ENCODE data around the gene CASP3.

Gene CASP3

GRCh38 chr4:184649971-184650855 lies 966 bp upstream of the CASP3 start:
- peak; percentile 35 for FAIRE-seq

GRCh38 chr4:184648313-184649025 lies 778 bp downstream of the CASP3 start:
- FAIRE-seq (peak; percentile 74), DNase-seq (ENCODE audit: insufficient read length, low spot score) (no peak)
- TF ChIP-seq POLR2AphosphoS5 (IDR thresholded peaks at IDR 0.05; ENCODE audit: low read depth, low read length) (peak; percentile 47), TAF1 (IDR thresholded peaks at IDR 0.05; ENCODE audit: low read depth, low read length) (peak; percentile 18; the same call in 1 of the 2 replicates), PAX5 (IDR thresholded peaks at IDR 0.05; ENCODE audit: insufficient read depth, low read length, severe bottlenecking) (no peak)

More at GRCh38 chr4:184649971-184650855, 966 bp upstream of the CASP3 start:
- TF ChIP-seq PAX5 (IDR thresholded peaks at IDR 0.05; ENCODE audit: insufficient read depth, low read length, severe bottlenecking): no peak
- no peak for TF ChIP-seq POU2F2 (IDR thresholded peaks at IDR 0.05; ENCODE audit: low read depth, low read length)
- TF ChIP-seq SPI1 (IDR thresholded peaks at IDR 0.05; ENCODE audit: low read depth, low read length): no peak
- no peak for TF ChIP-seq POLR2A (IDR thresholded peaks at IDR 0.05; ENCODE audit: low read depth, low read length)
- no peak for TF ChIP-seq TAF1 (IDR thresholded peaks at IDR 0.05; ENCODE audit: low read depth, low read length)
- no peak for TF ChIP-seq POLR2AphosphoS5 (IDR thresholded peaks at IDR 0.05; ENCODE audit: low read depth, low read length)
- DNase-seq (ENCODE audit: insufficient read length, low spot score): no peak

GRCh38 chr4:184648054-184648312 lies 1.3 kb downstream of the CASP3 start:
- FAIRE-seq (no peak), DNase-seq (ENCODE audit: insufficient read length, low spot score) (no peak)
- no peak for TF ChIP-seq TAF1 (IDR thresholded peaks at IDR 0.05; ENCODE audit: low read depth, low read length)
- TF ChIP-seq POLR2AphosphoS5 (IDR thresholded peaks at IDR 0.05; ENCODE audit: low read depth, low read length): no peak
- TF ChIP-seq POLR2A (IDR thresholded peaks at IDR 0.05; ENCODE audit: low read depth, low read length): no peak
- no peak for TF ChIP-seq POU2F2 (IDR thresholded peaks at IDR 0.05; ENCODE audit: low read depth, low read length)
- no peak for TF ChIP-seq SPI1 (IDR thresholded peaks at IDR 0.05; ENCODE audit: low read depth, low read length)
- no peak for TF ChIP-seq PAX5 (IDR thresholded peaks at IDR 0.05; ENCODE audit: insufficient read depth, low read length, severe bottlenecking)

GRCh38 chr4:184647266-184648053 lies 1.8 kb downstream of the CASP3 start:
- TF ChIP-seq POU2F2 (IDR thresholded peaks at IDR 0.05; ENCODE audit: low read depth, low read length) (no peak), SPI1 (IDR thresholded peaks at IDR 0.05; ENCODE audit: low read depth, low read length) (no peak), TAF1 (IDR thresholded peaks at IDR 0.05; ENCODE audit: low read depth, low read length) (no peak), PAX5 (IDR thresholded peaks at IDR 0.05; ENCODE audit: insufficient read depth, low read length, severe bottlenecking) (no peak), POLR2A (IDR thresholded peaks at IDR 0.05; ENCODE audit: low read depth, low read length) (no peak)
- DNase-seq (ENCODE audit: insufficient read length, low spot score) (no peak), FAIRE-seq (no peak)

- TF ChIP-seq SPI1 (IDR thresholded peaks at IDR 0.05; ENCODE audit: low read depth, low read length): no peak
- TF ChIP-seq TAF1 (IDR thresholded peaks at IDR 0.05; ENCODE audit: low read depth, low read length): no peak
- no peak for TF ChIP-seq POU2F2 (IDR thresholded peaks at IDR 0.05; ENCODE audit: low read depth, low read length)
- TF ChIP-seq POLR2A (IDR thresholded peaks at IDR 0.05; ENCODE audit: low read depth, low read length): no peak
- TF ChIP-seq POLR2AphosphoS5 (IDR thresholded peaks at IDR 0.05; ENCODE audit: low read depth, low read length): no peak
- no peak for TF ChIP-seq PAX5 (IDR thresholded peaks at IDR 0.05; ENCODE audit: insufficient read depth, low read length, severe bottlenecking)
- DNase-seq (ENCODE audit: insufficient read length, low spot score): no peak
- no peak for FAIRE-seq
Measured at GRCh38 chr4:184645904-184646610, 3.2 kb downstream of the CASP3 start.

- TF ChIP-seq POLR2A (IDR thresholded peaks at IDR 0.05; ENCODE audit: low read depth, low read length) (no peak), TAF1 (IDR thresholded peaks at IDR 0.05; ENCODE audit: low read depth, low read length) (no peak), SPI1 (IDR thresholded peaks at IDR 0.05; ENCODE audit: low read depth, low read length) (no peak), PAX5 (IDR thresholded peaks at IDR 0.05; ENCODE audit: insufficient read depth, low read length, severe bottlenecking) (no peak), POU2F2 (IDR thresholded peaks at IDR 0.05; ENCODE audit: low read depth, low read length) (no peak), POLR2AphosphoS5 (IDR thresholded peaks at IDR 0.05; ENCODE audit: low read depth, low read length) (no peak)
- peak; percentile 84 for FAIRE-seq
- no peak for DNase-seq (ENCODE audit: insufficient read length, low spot score)
Measured at GRCh38 chr4:184644553-184645307, 4.5 kb downstream of the CASP3 start.

GRCh38 chr4:184643731-184644130 lies 5.5 kb downstream of the CASP3 start:
- DNase-seq (ENCODE audit: insufficient read length, low spot score) (no peak), FAIRE-seq (no peak)
- TF ChIP-seq POLR2A (IDR thresholded peaks at IDR 0.05; ENCODE audit: low read depth, low read length) (no peak), POLR2AphosphoS5 (IDR thresholded peaks at IDR 0.05; ENCODE audit: low read depth, low read length) (no peak), SPI1 (IDR thresholded peaks at IDR 0.05; ENCODE audit: low read depth, low read length) (no peak), POU2F2 (IDR thresholded peaks at IDR 0.05; ENCODE audit: low read depth, low read length) (no peak), TAF1 (IDR thresholded peaks at IDR 0.05; ENCODE audit: low read depth, low read length) (no peak), PAX5 (IDR thresholded peaks at IDR 0.05; ENCODE audit: insufficient read depth, low read length, severe bottlenecking) (no peak)

GRCh38 chr4:184641451-184641850 lies 7.8 kb downstream of the CASP3 start:
- DNase-seq (ENCODE audit: insufficient read length, low spot score) (no peak), FAIRE-seq (peak; percentile 88)
- no peak for TF ChIP-seq POLR2A (IDR thresholded peaks at IDR 0.05; ENCODE audit: low read depth, low read length)
- TF ChIP-seq POLR2AphosphoS5 (IDR thresholded peaks at IDR 0.05; ENCODE audit: low read depth, low read length): no peak
- TF ChIP-seq SPI1 (IDR thresholded peaks at IDR 0.05; ENCODE audit: low read depth, low read length): no peak
- no peak for TF ChIP-seq TAF1 (IDR thresholded peaks at IDR 0.05; ENCODE audit: low read depth, low read length)
- no peak for TF ChIP-seq POU2F2 (IDR thresholded peaks at IDR 0.05; ENCODE audit: low read depth, low read length)
- TF ChIP-seq PAX5 (IDR thresholded peaks at IDR 0.05; ENCODE audit: insufficient read depth, low read length, severe bottlenecking): no peak

All from GM12891 (cell line).